GM19372 (cell line): ENCODE measurements around the gene COQ5.
"Not testable (repeated sequence)": the region's sequence is repeated elsewhere in the genome, so short reads cannot be mapped to it uniquely, and the experiment has no call there.

Experiments used
- ATAC-seq: cut with Tn5 transposase; IDR thresholded peaks from one replicate; pipeline ENCODE4 v1.9.1; 2021; ENCODE audit warnings: mild to moderate bottlenecking, low read depth, moderate library complexity; ENCODE audit not compliant: unreplicated experiment

Gene COQ5

DNA sequence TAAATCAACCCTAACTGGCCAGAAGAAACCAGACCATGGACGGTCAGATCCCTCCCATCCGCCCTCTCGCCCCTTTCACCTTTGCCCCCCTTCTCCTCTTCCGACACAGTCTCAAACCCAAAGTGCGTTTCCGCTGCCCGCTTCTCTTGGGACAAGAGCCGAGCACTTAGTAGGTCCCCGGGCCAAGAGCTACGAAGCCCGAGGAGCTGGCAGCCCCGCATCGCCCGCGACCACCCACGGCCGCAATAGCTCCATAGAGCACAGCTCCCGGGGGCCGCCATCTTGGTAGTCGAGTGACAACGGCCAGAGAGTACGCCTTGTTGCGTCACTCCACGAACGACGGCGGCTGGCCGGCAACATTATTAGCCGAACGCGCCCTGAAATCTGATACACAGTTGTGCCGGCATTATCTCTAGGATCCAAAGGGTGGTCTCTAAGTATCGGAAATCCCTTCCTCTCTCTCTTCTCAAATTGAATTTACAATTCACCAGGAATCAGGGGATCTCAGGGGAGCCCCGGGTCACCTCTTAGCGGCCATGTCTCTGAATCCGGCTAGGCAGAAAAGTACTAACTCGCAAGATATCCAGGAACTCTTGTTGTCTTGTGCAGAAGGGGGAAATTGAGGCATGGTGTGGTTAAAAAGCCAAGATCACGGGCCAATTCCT lies at the start of gene COQ5:
COQ5 (minus strand) TSS at position 298 of the 665 bp plus-strand sequence; CDS start at position 281, 17 bp downstream.
- peak; percentile 75 for ATAC-seq

- no peak for ATAC-seq
Measured at GRCh38 chr12:120574106-120574505, 45.1 kb upstream of the COQ5 start.

DNA sequence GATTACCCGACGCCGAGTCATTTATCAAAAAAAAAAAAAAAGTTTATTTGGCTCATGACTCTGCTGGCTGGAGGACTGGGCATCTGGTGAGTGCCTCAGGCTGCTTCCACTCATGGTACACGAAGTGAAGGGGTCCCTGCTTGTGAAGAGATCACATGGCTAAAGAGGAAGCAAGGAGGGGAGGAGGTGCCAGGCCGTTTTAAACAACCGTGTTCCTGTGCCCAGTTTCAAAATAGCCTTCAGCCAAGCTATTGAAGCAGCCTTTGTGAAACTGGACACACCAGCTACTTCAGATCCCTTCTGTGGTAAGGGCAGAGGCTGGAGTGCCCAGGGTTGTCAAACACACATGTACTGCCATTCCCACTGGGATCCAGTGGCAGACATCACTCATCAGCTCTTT lies 44.6 kb upstream of the COQ5 start:
- ATAC-seq: no peak

DNA sequence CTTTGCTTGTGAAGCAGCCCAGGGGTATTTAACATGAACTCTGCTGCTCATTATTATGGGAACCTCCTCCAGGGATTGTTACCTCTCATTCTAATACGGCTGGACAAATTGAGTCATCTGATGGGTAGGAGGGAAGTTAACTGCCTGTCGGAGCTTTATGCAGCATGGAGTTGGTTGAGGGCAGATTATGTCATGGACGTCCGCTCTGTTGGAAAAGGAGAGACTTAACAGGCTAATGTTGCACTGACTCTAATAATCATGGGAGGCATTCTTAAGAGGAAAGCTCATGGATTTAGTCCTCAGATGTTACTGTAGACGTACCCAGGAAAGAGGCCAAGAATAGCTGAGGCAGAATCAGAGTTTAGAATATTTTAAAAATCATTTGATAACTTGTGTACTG lies 42.3 kb upstream of the COQ5 start:
- ATAC-seq: no peak

- ATAC-seq: no peak
Measured at GRCh38 chr12:120563495-120563894, 34.5 kb upstream of the COQ5 start.

DNA sequence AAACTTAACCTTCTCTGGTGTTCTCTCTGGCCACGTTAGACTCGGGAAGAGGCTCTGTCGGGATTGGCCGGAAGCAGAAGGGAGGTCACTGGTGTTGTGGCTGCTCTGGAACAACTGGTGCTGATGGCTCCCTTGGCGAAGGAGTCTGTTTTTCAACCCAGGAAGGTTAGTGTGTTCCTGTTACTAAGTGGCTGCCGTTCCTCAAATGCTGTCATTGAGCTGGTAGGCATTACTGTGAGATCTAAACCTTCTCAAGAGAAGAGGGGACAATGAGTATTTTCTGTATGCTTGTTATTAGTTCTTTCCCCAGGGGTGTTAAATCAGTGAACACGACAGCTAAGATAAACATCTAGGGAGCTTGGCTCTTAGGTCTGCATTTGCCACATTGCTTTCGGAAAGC lies 33.9 kb upstream of the COQ5 start:
- no peak for ATAC-seq

DNA sequence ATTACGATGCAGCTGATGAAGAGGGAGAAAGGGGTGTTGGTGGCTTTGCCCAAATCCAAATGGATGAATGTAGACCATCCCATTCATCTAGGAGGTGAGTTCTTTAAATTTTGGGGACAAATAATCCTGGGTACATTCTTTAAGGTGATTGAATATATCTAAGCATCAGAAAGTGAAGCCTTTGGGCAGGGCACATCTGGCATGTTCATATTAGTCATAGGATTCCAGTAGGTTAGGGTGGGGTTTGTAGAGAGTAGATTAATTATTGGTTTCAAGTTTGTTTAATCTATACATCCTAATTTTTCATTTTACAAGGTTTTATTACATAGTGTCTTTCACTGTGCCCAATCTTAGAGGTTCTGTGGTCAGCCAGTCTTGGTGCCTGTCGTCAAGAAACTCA lies 28.6 kb upstream of the COQ5 start:
- no peak for ATAC-seq

- ATAC-seq: no peak
Measured at GRCh38 chr12:120554678-120555077, 25.7 kb upstream of the COQ5 start.

GRCh38 chr12:120546050-120546386 lies 17.1 kb upstream of the COQ5 start:
- no peak for ATAC-seq

GRCh38 chr12:120544691-120545090 lies 15.7 kb upstream of the COQ5 start:
- ATAC-seq: no peak

DNA sequence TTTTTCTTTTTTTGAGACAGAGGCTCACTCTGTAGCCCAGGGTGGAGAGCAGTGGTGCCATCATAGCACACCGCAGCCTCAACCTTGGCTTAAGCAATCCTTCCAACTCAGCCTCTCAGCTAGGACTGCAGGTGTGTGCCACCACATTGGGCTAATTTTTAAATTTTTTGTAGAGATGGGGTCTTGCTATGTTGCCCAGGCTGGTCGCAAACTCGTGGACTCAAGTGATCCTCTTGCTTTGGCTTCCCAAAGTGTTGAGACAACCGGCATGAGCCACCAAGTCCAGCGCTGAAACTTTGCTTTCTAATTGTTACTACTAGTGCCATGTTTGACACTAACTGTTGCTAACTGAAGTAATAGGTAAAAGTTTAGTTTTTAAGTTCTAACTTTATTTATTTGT lies 13.2 kb upstream of the COQ5 start:
- ATAC-seq: no peak

- ATAC-seq: no peak
Measured at GRCh38 chr12:120540445-120540844, 11.5 kb upstream of the COQ5 start.

- ATAC-seq: no peak
Measured at GRCh38 chr12:120539303-120539702, 10.3 kb upstream of the COQ5 start.

- no peak for ATAC-seq
Measured at GRCh38 chr12:120538281-120539156, 9.6 kb upstream of the COQ5 start.

- no peak for ATAC-seq
Measured at GRCh38 chr12:120537856-120538220, 8.9 kb upstream of the COQ5 start.

GRCh38 chr12:120536064-120536791 lies 7.3 kb upstream of the COQ5 start:
- ATAC-seq: no peak

- ATAC-seq: no peak
Measured at GRCh38 chr12:120534703-120535655, 6.0 kb upstream of the COQ5 start.

DNA sequence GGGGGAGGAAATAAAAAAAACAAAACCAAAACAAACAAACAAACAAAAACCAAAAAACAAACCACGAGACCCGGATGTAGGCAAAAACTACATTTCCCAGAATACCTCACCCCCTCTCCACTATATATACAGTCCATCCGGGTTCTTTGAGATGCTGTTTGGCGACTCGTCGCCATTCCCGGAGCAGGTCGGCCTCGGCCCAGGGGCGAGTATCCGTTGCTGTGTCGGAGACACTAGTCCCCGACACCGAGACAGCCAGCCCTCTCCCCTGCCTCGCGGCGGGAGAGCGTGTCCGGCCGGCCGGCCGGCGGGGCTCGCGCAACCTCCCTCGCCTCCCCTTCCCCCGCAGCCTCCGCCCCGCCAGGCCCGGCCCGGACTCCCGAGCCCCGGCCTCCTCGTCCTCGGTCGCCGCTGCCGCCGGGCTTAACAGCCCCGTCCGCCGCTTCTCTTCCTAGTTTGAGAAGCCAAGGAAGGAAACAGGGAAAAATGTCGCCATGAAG lies 5.3 kb upstream of the COQ5 start, which contains the start of gene RNF10:
RNF10 (plus strand) TSS at position 154 of the 500 bp plus-strand sequence. CDS start 456 bp downstream, outside the sequence.
- ATAC-seq: no peak

DNA sequence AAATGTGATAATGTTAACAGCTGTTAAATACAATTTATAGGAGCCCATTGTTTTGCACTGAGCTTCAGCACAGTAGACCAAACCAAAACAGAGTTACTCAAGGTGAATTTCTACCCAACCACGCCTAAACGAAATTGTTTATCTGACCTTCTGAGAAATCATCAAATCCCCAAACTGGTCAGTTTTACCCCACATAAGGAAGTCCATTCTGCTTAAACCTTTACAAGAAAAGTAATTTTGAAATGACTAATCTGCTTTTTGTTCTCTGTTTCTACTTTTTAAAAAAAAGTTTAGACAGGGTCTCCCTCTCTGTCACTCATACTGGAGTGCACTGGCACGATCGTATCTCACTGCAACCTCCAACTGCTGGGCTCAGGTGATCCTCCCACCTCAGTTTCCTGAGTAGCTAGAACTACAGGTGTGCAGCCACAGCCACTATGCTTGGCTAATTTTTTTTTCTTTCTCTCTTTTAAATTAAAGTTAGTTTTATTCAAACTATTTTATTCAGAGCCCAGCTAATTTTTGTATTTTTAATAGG lies 3.8 kb upstream of the COQ5 start:
- ATAC-seq: no peak

DNA sequence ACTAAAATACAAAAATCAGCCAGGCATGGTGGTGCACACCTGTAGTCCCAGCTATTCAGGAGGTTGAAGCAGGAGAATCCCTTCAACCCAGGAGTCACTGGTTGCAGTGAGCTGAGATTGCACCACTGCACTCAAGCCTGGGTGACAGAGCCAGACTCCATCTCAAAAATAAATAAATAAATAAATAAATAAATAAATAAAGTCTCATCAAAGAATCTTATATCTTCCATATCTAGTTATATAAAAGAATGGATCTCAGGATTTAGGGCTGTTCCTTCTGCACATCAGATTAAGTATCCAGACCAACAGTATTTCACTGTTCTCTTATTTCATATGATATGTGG lies 1.4 kb upstream of the COQ5 start:
- not testable (repeated sequence) for ATAC-seq
